GM21528 (cell line): ENCODE results near the gene ADGRB2.

Experiments used
- ATAC-seq: cut with Tn5 transposase; IDR thresholded peaks from one replicate; pipeline ENCODE4 v1.9.1; 2021; ENCODE audit warnings: mild to moderate bottlenecking, moderate library complexity; ENCODE audit not compliant: unreplicated experiment, low FRiP score

ADGRB2 gene

GRCh38 chr1:31782421-31783410 is 18.6 kb upstream of the ADGRB2 start:
- ATAC-seq = no peak

- no peak for ATAC-seq
These were observed 17.7 kb upstream of the ADGRB2 start for GRCh38 chr1:31781756-31782371.

GRCh38 chr1:31781138-31781755 is 17.1 kb upstream of the ADGRB2 start:
- ATAC-seq = no peak

GRCh38 chr1:31780632-31781031 is 16.5 kb upstream of the ADGRB2 start:
- no peak for ATAC-seq

GRCh38 chr1:31779687-31780086 is 15.5 kb upstream of the ADGRB2 start:
- no peak for ATAC-seq

- no peak for ATAC-seq
These were observed 14.8 kb upstream of the ADGRB2 start for GRCh38 chr1:31778763-31779488.

GRCh38 chr1:31776516-31776915 is 12.4 kb upstream of the ADGRB2 start:
- ATAC-seq = no peak

GRCh38 chr1:31776032-31776431 is 11.9 kb upstream of the ADGRB2 start:
- ATAC-seq = no peak

- no peak for ATAC-seq
These were observed 11.3 kb upstream of the ADGRB2 start for GRCh38 chr1:31775210-31775999.

GRCh38 chr1:31774495-31774894 is 10.4 kb upstream of the ADGRB2 start:
- ATAC-seq = no peak

- ATAC-seq = no peak
These were observed 9.7 kb upstream of the ADGRB2 start for GRCh38 chr1:31773861-31774260.

- ATAC-seq = no peak
These were observed 8.6 kb upstream of the ADGRB2 start for GRCh38 chr1:31772669-31773248.

GRCh38 chr1:31771891-31772668 is 7.9 kb upstream of the ADGRB2 start:
- ATAC-seq = no peak

GRCh38 chr1:31769720-31770390 is 5.7 kb upstream of the ADGRB2 start:
- no peak for ATAC-seq

- ATAC-seq = no peak
These were observed 5.0 kb upstream of the ADGRB2 start for GRCh38 chr1:31768939-31769704.

- ATAC-seq = no peak
These were observed 4.3 kb upstream of the ADGRB2 start for GRCh38 chr1:31768407-31768907.

GRCh38 chr1:31767225-31767624 is 3.1 kb upstream of the ADGRB2 start:
- ATAC-seq = no peak
